Glomerular visceral epithelial cell (primary cell): Measurements from ENCODE around the gene LONP1.

Source experiments
- DNase-seq: peaks from one replicate; pipeline ENCODE4 v3.0.0-alpha.2; 2016; ENCODE audit errors: extremely low spot score

LONP1 gene

GRCh38 chr19:5679289-5680083 is 40.5 kb downstream of the LONP1 start:
- no peak for DNase-seq

- no peak for DNase-seq
These were observed 41.8 kb downstream of the LONP1 start for GRCh38 chr19:5678071-5678718.

- no peak for DNase-seq
These were observed 42.4 kb downstream of the LONP1 start for GRCh38 chr19:5677580-5677979.

GRCh38 chr19:5677136-5677535 is 42.8 kb downstream of the LONP1 start:
- no peak for DNase-seq

- DNase-seq: no peak
These were observed 43.2 kb downstream of the LONP1 start for GRCh38 chr19:5676772-5677105.

GRCh38 chr19:5676105-5676771 is 43.7 kb downstream of the LONP1 start:
- no peak for DNase-seq

GRCh38 chr19:5674714-5675113 is 45.2 kb downstream of the LONP1 start:
- DNase-seq: no peak

- no peak for DNase-seq
These were observed 46.2 kb downstream of the LONP1 start for GRCh38 chr19:5673752-5674151.

GRCh38 chr19:5672708-5673459 is 47.1 kb downstream of the LONP1 start:
- no peak for DNase-seq

GRCh38 chr19:5671600-5671999 is 48.3 kb downstream of the LONP1 start:
- no peak for DNase-seq

- no peak for DNase-seq
These were observed 50.7 kb downstream of the LONP1 start for GRCh38 chr19:5669212-5669611.

GRCh38 chr19:5667751-5668271 is 52.1 kb downstream of the LONP1 start:
- DNase-seq: no peak

- DNase-seq: no peak
These were observed 52.9 kb downstream of the LONP1 start for GRCh38 chr19:5666921-5667610.

- peak; percentile 77 for DNase-seq
These were observed 54.0 kb downstream of the LONP1 start for GRCh38 chr19:5665781-5666513.

GRCh38 chr19:5664515-5664914 is 55.4 kb downstream of the LONP1 start:
- no peak for DNase-seq

- no peak for DNase-seq
These were observed 56.0 kb downstream of the LONP1 start for GRCh38 chr19:5663904-5664303.

GRCh38 chr19:5661483-5661882 is 58.5 kb downstream of the LONP1 start:
- DNase-seq: no peak

- DNase-seq: no peak
These were observed 64.5 kb downstream of the LONP1 start for GRCh38 chr19:5655412-5655811.

GRCh38 chr19:5654931-5655330 is 65.0 kb downstream of the LONP1 start:
- DNase-seq: no peak

GRCh38 chr19:5652261-5652660 is 67.7 kb downstream of the LONP1 start:
- DNase-seq: no peak

- DNase-seq: no peak
These were observed 68.6 kb downstream of the LONP1 start for GRCh38 chr19:5651361-5651760.
